ENCODE results near the gene EPN2.
A peak's percentile ranks its signal among the peaks of the same experiment; 100 is the strongest.

The EPN2 gene

DNA sequence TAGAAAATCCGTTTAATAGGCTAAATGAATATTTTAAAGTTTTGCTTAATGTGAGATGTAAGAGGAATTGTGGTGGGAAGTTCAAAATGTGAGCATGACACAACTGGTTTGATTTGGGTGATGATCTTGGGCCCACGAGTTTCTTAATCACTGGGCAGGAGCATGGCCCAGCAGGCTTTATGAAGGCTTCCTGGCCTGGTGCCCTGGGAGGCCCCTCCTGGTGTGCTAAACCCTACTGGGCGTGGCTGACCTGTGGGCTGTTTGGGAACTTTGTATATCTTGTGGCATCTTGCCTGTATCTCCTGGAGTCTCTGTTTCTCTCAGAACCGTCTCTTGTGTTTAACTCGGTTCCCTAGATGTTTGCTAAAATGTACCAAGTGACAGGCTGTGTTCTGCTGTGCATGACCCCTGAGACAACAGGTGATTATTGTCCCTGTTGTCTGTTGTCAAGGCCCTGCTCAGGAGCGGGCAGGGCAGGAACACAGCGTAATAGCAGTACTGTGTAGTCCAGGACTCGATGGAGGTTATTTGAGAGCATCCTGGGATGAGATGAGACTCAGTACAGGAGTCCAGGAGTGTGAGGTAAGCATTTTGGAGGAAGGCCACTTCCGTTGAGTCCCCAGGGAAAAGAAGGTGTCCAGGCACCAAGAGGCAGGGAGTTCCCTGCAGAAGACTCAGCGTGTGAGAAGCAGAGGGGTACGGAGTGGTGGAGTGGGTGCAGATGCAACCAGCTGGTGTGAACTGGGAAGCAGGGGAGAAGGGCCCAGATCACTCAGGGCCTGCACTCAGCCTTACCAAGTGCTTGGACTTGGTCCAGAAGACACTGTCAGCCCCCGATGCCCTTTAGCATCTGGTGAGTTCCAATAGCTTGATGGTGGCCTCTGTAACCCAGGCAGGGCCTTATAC is 76.8 kb downstream of the EPN2 start:
- TF ChIP-seq, protein P1, sequence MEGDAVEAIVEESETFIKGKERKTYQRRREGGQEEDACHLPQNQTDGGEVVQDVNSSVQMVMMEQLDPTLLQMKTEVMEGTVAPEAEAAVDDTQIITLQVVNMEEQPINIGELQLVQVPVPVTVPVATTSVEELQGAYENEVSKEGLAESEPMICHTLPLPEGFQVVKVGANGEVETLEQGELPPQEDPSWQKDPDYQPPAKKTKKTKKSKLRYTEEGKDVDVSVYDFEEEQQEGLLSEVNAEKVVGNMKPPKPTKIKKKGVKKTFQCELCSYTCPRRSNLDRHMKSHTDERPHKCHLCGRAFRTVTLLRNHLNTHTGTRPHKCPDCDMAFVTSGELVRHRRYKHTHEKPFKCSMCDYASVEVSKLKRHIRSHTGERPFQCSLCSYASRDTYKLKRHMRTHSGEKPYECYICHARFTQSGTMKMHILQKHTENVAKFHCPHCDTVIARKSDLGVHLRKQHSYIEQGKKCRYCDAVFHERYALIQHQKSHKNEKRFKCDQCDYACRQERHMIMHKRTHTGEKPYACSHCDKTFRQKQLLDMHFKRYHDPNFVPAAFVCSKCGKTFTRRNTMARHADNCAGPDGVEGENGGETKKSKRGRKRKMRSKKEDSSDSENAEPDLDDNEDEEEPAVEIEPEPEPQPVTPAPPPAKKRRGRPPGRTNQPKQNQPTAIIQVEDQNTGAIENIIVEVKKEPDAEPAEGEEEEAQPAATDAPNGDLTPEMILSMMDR (IDR thresholded peaks at IDR 0.05; ENCODE audit: extremely low read depth, missing control alignments), result no peak

DNA sequence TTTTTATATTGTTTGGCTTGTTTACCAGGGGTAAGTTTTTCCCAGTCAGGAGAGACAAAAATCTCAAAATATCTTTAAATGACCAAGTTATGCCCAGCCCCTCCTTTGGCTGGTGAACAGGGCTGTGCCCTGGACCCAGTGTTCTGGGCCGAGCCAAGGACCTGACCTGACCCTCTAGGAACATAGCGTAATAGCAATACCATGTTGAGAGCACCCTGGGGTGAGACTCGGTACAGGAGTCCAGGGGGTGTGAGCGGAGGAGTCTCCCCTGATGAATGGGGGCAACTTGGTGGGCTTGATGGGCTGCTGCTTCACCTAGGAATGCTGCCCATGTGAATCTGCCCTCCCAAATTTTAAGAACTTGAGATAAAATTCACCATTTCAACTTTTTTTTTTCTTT is 77.9 kb downstream of the EPN2 start:
- TF ChIP-seq, protein P1 (IDR thresholded peaks at IDR 0.05; ENCODE audit: extremely low read depth, missing control alignments), result no peak
- DNase-seq (ENCODE audit: low spot score), result no peak

More for the DNA sequence above, 76.8 kb downstream of the EPN2 start:
- DNase-seq (ENCODE audit: low spot score), result no peak

DNA sequence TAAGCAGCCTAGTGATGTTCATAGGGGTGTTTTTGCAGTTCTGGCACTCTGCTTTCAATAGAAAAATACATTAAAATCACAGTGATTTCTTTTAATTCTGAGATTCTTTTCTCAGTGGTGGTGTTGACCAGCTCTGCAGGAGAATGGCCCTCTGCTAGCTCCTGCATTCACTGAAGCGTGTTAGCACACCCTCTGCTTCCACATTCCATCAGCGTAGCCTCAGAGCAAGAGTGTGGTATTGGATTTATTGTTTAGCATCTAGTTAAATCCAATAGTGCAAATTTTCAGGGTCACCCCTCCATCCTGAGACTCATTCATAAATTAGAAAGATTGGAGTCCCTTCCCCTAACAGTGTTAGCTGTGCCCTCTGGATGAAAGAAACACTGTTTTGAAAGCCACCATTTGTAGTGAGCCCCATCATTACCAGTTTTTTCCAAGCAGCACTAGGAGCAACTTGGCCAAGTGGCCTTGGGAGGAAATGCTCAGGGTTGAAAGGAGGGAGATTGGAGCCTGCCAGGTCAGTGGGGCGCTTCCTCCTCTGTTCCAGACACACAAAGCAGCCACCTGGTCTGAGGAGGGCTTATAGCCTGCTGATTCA is 79.7 kb downstream of the EPN2 start:
- TF ChIP-seq, protein P1 (IDR thresholded peaks at IDR 0.05; ENCODE audit: extremely low read depth, missing control alignments), result no peak
- no peak for DNase-seq (ENCODE audit: low spot score)

DNA sequence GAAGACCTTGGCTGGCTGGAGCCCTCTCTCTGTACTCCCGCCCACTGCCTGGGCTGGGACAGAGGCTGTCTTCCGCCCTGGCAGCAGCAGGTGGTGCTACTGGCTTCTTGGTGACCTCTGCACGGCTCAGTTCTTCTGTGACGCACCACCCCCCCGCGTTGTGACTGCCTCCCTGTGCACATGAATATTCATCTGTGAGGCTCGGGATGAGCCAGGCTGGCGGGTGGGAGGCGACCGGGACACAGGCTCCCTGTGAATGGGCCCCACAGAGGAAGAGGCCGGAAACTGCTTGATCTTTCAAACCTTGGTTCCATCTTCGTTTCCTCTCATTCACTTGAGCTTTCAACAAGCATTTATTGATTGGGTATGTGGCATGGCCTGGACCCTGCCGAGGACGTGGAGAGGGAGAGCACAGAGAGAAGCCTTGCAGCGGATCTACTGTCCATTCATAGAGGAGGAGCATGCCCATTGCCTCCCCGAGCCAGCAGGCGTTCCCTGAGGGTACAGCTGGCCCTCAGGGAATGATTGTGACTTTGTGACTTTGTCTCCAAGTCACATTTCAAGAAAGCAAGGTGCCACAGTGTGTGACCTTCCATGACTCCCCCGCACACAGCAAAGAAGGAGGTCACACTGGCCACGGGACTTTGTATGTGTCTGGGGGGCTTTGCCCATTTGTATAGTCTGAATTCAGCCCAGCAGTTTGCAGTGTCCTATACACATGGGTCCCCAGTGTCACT is 80.4 kb downstream of the EPN2 start:
- TF ChIP-seq, protein P1 (IDR thresholded peaks at IDR 0.05; ENCODE audit: extremely low read depth, missing control alignments), result peak; percentile 36
- peak; percentile 74 for DNase-seq (ENCODE audit: low spot score)

DNA sequence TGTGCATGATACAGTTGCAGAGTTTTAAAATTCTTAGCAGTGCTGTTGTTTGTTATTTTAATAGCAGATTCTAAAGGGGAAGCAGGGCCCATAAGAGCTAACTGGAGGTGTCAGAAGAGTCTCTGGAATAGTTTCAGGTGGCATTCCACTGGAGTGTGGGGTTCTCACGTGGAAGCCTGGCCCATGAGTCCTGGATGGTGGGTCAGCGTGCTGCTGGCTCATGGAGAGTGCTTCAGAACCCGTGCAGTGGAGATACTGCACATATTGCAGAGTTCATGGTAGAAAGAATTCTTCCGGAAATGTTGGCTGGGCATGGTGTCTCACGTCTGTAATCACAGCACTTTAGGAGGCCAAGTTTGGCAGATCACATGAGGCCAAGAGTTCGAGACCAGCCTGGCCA is 81.4 kb downstream of the EPN2 start:
- no peak for DNase-seq (ENCODE audit: low spot score)
- TF ChIP-seq, protein P1 (IDR thresholded peaks at IDR 0.05; ENCODE audit: extremely low read depth, missing control alignments), result no peak

DNA sequence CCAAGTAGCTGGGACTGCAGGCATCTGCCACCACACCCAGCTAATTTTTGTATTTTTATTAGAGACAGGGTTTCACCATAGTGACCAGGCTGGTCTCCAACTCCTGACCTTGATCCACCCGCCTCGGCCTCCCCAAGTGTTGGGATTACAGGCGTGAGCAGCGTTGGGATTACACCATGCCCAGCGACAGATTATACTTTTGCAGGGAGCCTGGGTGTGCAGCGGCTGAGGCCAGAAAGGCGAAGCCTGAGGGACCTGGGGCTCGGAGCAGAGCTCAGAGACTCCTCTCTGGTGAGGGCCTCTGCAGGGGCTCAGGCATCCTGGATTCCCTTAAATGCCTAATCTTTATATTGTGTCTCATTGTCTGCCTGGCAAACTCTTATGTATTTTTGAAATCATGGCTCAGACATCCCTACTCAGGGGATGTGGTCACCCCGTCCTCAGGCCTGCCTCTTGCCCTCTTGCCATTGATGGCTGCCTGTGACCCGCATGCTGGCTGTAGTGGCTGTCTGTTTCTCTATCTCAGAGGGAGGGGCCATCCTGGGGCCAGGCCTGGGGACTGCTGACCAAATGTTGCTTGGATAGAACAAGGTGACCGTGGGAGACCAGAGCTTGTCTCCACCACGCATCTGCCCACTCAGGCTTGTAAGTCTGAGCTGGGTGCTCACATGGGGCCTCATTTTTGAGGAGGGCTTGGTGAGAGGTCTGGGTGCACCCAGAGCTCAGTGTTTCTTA is 82.8 kb downstream of the EPN2 start:
- TF ChIP-seq, protein P1 (IDR thresholded peaks at IDR 0.05; ENCODE audit: extremely low read depth, missing control alignments), result no peak
- DNase-seq (ENCODE audit: low spot score), result no peak
